Small intestine (tissue), 7 donors: ENCODE results near the gene ZCCHC9. TPM values are rescaled to one million over a fixed set of nuclear protein-coding genes. Genes with fewer than 3 reads are reported as not detected.
A peak's percentile ranks its signal among the peaks of the same experiment; 100 is the strongest.
"Not testable (repeated sequence)": the region's sequence is repeated elsewhere in the genome, so short reads cannot be mapped to it uniquely, and the experiment has no call there.

ENCODE experiments used
- DNase-seq, 2 donors: peaks; one replicate each; pipeline versions ENCODE4 v3.0.0 to v3.0.0-alpha.2; 2013
- FAIRE-seq: peaks from 2 replicates; lab custom pipeline; 2012; peaks lifted over from hg19 to GRCh38; lab: Jason Lieb, UNC
- H3K27ac ChIP-seq, 3 donors: one replicate each; pipeline ENCODE4 v1.5.1; 2013; ENCODE audit warnings: low read length in 2 of 3, mild to moderate bottlenecking in 2 of 3, control low read depth in 1 of 3, inconsistent platforms in 1 of 3, low read depth in 1 of 3, moderate library complexity in 1 of 3
- H3K27me3 ChIP-seq, 3 donors: one replicate each; pipeline ENCODE4 v1.6.1; 2013; ENCODE audit warnings: low read length in 3 of 3, inconsistent platforms in 1 of 3; ENCODE audit not compliant: control insufficient read depth in 3 of 3, insufficient read depth in 3 of 3
- H3K36me3 ChIP-seq, 3 donors: one replicate each; pipeline ENCODE4 v1.6.1; 2013; ENCODE audit warnings: low read length in 3 of 3, inconsistent platforms in 1 of 3, low read depth in 1 of 3, mild to moderate bottlenecking in 1 of 3, moderate library complexity in 1 of 3; ENCODE audit not compliant: control insufficient read depth in 3 of 3, insufficient read depth in 2 of 3
- H3K4me1 ChIP-seq, 3 donors: one replicate each; pipeline ENCODE4 v1.6.1; 2013; ENCODE audit warnings: low read length in 2 of 3, inconsistent platforms in 1 of 3, low read depth in 1 of 3, mild to moderate bottlenecking in 1 of 3, moderate library complexity in 1 of 3; ENCODE audit not compliant: control insufficient read depth in 3 of 3, insufficient read depth in 2 of 3
- H3K4me3 ChIP-seq, 3 donors: one replicate each; pipeline ENCODE4 v1.5.1; 2013; ENCODE audit warnings: low read length in 3 of 3, control low read depth in 1 of 3, inconsistent platforms in 1 of 3, low read depth in 1 of 3, mild to moderate bottlenecking in 1 of 3, moderate library complexity in 1 of 3
- H3K9me3 ChIP-seq, 2 donors: one replicate each; pipeline ENCODE4 v1.6.1; 2013; ENCODE audit warnings: low read depth in 1 of 2, low read length in 1 of 2; ENCODE audit not compliant: control insufficient read depth in 2 of 2, insufficient read depth in 1 of 2
- WGBS, 3 donors: extraction: QIAGEN DNeasy Blood & Tissue Kit; methylation state at CpG; one replicate each; pipeline ENCODE4 v1.1.7; 2013; 5-methylcytosine and 5-hydroxymethylcytosine counted together
- polyA plus RNA-seq, 4 donors: library from polyadenylated mRNA; stranded (reverse) in 3 of 4; unstranded in 1 of 4; fragments of 200-250 nt in 3 of 4; fragments of 120-200 nt in 1 of 4; gene quantifications; one replicate each; pipeline versions ENCODE4 v1.2.1 to v1.2.3, GENCODE V29; 2013
- donor health status: healthy with polysubstance abuse.
- donor health status: control.
- donor health status: control.
- donor health status: Bipolar disorder and iron deficiency.
- donor health status: healthy.

ZCCHC9 gene
- polyA plus RNA-seq, 4 donors: 24.4 to 38.7 (median 30.4) TPM

- FAIRE-seq: no peak
- Histone ChIP-seq H3K4me3 (no peak overlapping the region), H3K27me3 (no peaks in the 10 kb centered on the region), H3K9me3 (no peaks in the 10 kb centered on the region), H3K4me1 (no peaks in the 10 kb centered on the region), H3K27ac (no peak overlapping the region), H3K36me3 (no peaks in the 10 kb centered on the region)
- no peak for DNase-seq
- 76 to 83% (median 83%) methylated on average over 14 of the region's 14 CpGs for WGBS, 3 donors
These were observed 33.1 kb downstream of the ZCCHC9 start for GRCh38 chr5:81334304-81335061.

GRCh38 chr5:81335946-81336345 lies 34.6 kb downstream of the ZCCHC9 start:
- WGBS, 3 donors: 76 to 80% (median 79%) methylated on average over 2 of the region's 2 CpGs
- no peak overlapping the region for H3K4me3 ChIP-seq
- H3K27me3 ChIP-seq: no peaks in the 10 kb centered on the region
- no peak overlapping the region for H3K27ac ChIP-seq
- FAIRE-seq: no peak
- no peak for DNase-seq
- H3K9me3 ChIP-seq: no peaks in the 10 kb centered on the region
- H3K36me3 ChIP-seq: no peaks in the 10 kb centered on the region
- H3K4me1 ChIP-seq: no peaks in the 10 kb centered on the region

DNA sequence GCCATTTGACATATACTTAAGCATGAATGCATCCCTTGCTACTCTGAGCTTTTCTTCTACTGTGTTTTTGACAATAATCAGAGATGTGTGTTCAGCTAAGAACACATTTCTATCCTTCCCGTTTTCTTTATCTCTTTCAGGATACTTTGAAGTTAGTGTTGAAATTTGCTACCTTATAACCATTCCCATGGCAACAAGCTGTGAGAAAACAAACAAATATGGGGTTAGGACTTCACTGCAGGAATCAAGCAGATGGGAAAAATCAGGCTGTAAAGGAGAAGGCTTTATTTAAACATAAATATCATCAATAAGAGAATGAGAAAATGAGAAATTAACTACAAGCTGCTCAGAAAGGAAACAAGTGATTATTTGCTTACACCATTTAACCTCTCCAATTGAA lies 35.2 kb downstream of the ZCCHC9 start:
- H3K36me3 ChIP-seq: no peaks in the 10 kb centered on the region
- no peak overlapping the region for H3K27ac ChIP-seq
- FAIRE-seq (no peak), DNase-seq (no peak)
- no peaks in the 10 kb centered on the region for H3K4me1 ChIP-seq
- H3K9me3 ChIP-seq: no peaks in the 10 kb centered on the region
- H3K4me3 ChIP-seq: no peak overlapping the region
- no peaks in the 10 kb centered on the region for H3K27me3 ChIP-seq
- WGBS, 3 donors: 7 to 36% (median 28%) methylated on average over 1 of the region's 1 CpG

- Histone ChIP-seq H3K4me3 (no peak overlapping the region), H3K27me3 (no peaks in the 10 kb centered on the region), H3K36me3 (no peaks in the 10 kb centered on the region), H3K4me1 (no peaks in the 10 kb centered on the region), H3K9me3 (no peaks in the 10 kb centered on the region), H3K27ac (no peak overlapping the region)
- 50 to 77% (median 53%) methylated on average over 2 of the region's 2 CpGs for WGBS, 3 donors
- FAIRE-seq: no peak
- DNase-seq: no peak
These were observed 36.4 kb downstream of the ZCCHC9 start for GRCh38 chr5:81337803-81338202.

- H3K27me3 ChIP-seq, H3K4me3 ChIP-seq, H3K27ac ChIP-seq, H3K4me1 ChIP-seq, H3K36me3 ChIP-seq, FAIRE-seq, H3K9me3 ChIP-seq, DNase-seq: not testable (repeated sequence)
- 53 to 72% (median 62%) methylated on average over 3 of the region's 3 CpGs for WGBS, 3 donors
These were observed 36.8 kb downstream of the ZCCHC9 start for GRCh38 chr5:81338213-81338612.

DNA sequence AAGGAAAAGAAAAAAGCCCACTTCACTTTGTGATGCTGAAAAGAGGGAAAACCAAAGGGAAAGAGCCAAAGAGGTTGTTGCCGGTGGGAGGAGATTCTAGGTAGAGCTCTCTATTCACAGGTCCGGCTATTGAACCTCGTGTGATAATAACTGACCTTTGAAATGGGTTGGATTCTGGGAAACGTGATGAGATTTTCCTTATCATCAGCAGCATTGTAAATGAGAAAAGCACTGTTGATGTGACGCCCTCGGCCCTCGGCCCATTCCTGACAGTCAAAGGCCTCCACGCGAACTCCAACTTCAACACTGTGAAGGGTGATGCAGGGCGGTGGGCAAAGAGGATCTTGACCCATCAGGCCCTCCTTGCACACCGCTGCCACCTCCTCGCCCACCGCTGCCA lies 43.3 kb downstream of the ZCCHC9 start:
- no peaks in the 10 kb centered on the region for H3K27me3 ChIP-seq
- FAIRE-seq: no peak
- H3K27ac ChIP-seq: peak overlapping the region in 1 of 3 donors; percentile 43

DNA sequence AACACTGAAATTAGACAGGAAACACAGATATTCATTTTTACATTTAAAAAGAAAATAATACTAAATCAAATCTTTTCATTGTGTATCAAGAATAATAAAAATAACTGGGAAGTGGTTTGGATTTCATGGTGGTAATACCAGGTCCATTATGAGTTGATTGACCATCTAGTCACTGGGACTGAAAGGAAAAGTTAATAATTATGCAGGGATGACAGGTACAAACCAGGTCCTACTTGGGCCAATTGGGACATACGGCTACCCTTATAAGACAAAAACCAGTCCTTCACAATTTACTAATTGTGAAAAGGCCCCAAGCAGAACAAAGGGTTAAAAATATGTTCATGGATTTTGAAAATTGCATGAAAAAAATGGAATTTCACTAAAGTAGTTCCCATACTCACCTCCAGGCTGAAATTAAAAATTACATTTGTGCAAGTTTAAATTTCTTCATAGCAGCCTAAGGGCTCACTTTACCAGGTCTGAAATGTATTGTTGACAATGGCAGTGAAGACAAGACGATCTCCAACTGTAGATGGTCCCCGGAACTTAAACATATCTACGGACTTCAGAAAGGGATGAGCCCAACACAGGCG lies 44.1 kb downstream of the ZCCHC9 start:
- H3K9me3 ChIP-seq: no peaks in the 10 kb centered on the region
- H3K27ac ChIP-seq: no peak overlapping the region
- FAIRE-seq (no peak), DNase-seq (no peak)
- no peaks in the 10 kb centered on the region for H3K36me3 ChIP-seq
- no peaks in the 10 kb centered on the region for H3K27me3 ChIP-seq
- WGBS, 3 donors: 91 to 100% (median 93%) methylated on average over 5 of the region's 5 CpGs
- H3K4me3 ChIP-seq: no peak overlapping the region
- H3K4me1 ChIP-seq: peaks cover 2 to 5% (median 3%) of the 10 kb centered on the region in 3 donors

More for the DNA sequence above, 43.3 kb downstream of the ZCCHC9 start:
- no peaks in the 10 kb centered on the region for H3K9me3 ChIP-seq
- H3K4me1 ChIP-seq: peaks cover 2 to 5% (median 3%) of the 10 kb centered on the region in 3 donors
- H3K36me3 ChIP-seq: no peaks in the 10 kb centered on the region
- 40 to 71% (median 58%) methylated on average over 13 of the region's 13 CpGs for WGBS, 3 donors
- no peak overlapping the region for H3K4me3 ChIP-seq
- DNase-seq: peak; percentile 69 to 87

- H3K27ac ChIP-seq: no peak overlapping the region
- DNase-seq (no peak), FAIRE-seq (no peak)
- WGBS, 3 donors: 76 to 85% (median 81%) methylated on average over 4 of the region's 4 CpGs
- H3K36me3 ChIP-seq: no peaks in the 10 kb centered on the region
- H3K27me3 ChIP-seq: no peaks in the 10 kb centered on the region
- H3K4me3 ChIP-seq: no peak overlapping the region
- H3K4me1 ChIP-seq: peaks cover 2 to 8% (median 3%) of the 10 kb centered on the region in 3 donors
- H3K9me3 ChIP-seq: no peaks in the 10 kb centered on the region
These were observed 47.8 kb downstream of the ZCCHC9 start for GRCh38 chr5:81349161-81349560.
